ENCODE data around the gene ST6GALNAC5. TPM values are rescaled to one million over a fixed set of nuclear protein-coding genes. Genes with fewer than 3 reads are reported as not detected.

ST6GALNAC5 gene
- total RNA-seq, 5 donors from 2014 or later (not counting 1 experiment from before 2014, with no cell fraction given), result not detected

DNA sequence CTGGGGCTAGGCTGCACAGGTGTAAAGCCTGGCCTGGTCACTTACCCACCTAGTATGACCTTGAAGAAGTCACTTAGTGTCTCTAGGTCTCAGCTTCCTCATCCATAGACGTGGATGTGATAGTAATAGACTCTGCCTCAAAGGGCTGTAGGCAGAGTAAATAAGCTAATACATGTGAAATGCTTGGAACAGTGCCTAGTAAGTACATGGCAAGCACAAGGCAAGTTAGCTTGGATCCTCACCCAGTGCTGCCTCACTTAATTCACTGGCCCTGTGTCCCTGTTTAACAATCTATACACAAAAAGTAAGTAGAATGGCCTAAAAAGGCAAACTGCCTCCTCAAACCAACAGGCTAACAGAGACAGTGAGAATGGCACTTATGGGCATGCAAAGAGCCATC is 184.1 kb downstream of the ST6GALNAC5 start:
- H3K36me3 ChIP-seq (ENCODE audit: control insufficient read depth in 2 of 2, extremely low read depth in 1 of 2, insufficient read depth in 1 of 2, low read length in 1 of 2), result no peaks in the 10 kb centered on the region
- H3K4me1 ChIP-seq (ENCODE audit: control insufficient read depth in 1 of 2, extremely low read depth in 1 of 2, insufficient read depth in 2 of 2, low read length in 2 of 2), result peaks cover 6 to 19% of the 10 kb centered on the region in 2 experiments
- no peak overlapping the region for H3K4me3 ChIP-seq (ENCODE audit: control insufficient read depth in 1 of 2, extremely low read depth in 1 of 2, low read length in 1 of 2)
- Mint-ChIP-seq H3K27ac (no peak overlapping the region), H3K4me1 (peaks cover 16 to 21% (median 19%) of the 10 kb centered on the region in 3 donors), H3K9me3 (no peaks in the 10 kb centered on the region), H3K36me3 (no peaks in the 10 kb centered on the region), H3K4me3 (no peak overlapping the region), H3K27me3 (no peaks in the 10 kb centered on the region)
- ATAC-seq (replicated peaks in 1 of 4) (no peak), DNase-seq (no peak)
- no peaks in the 10 kb centered on the region for H3K27me3 ChIP-seq (replicated peaks in 1 of 2; ENCODE audit: control insufficient read depth in 2 of 2, extremely low read depth in 1 of 2, insufficient read depth in 2 of 2, low read length in 1 of 2)
- no peak overlapping the region for H3K27ac ChIP-seq (ENCODE audit: low read length)
- CTCF ChIA-PET, result no interaction called here
- no peaks in the 10 kb centered on the region for H3K9me3 ChIP-seq
- no CpG with 5 or more reads among the region's 1 CpG for WGBS (ENCODE audit: insufficient coverage)
- POLR2A ChIA-PET, result no interaction called here

DNA sequence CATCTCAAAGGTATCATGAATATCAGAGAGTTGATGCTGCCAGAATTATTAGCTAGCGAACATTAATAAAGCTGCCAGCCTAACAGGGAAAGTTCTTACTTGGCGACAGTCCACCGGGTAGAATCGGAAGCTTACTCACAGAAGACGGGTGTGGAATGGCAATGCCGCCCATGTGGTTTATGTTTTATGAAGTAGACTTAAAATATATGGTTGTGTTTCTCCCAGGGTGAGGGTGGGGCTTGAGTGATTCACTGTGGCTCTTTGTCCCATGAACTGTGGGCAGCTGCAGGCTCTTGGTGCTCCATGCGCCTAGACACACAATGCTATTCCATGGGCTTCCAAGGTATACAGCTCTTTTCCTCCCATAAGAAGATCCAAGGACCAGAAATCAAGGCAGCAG is 189.2 kb downstream of the ST6GALNAC5 start:
- Mint-ChIP-seq H3K4me3 (no peak overlapping the region), H3K4me1 (no peaks in the 10 kb centered on the region), H3K27ac (no peak overlapping the region), H3K9me3 (no peaks in the 10 kb centered on the region), H3K27me3 (peaks cover 0 to 7% of the 10 kb centered on the region in 2 donors), H3K36me3 (no peaks in the 10 kb centered on the region)
- Histone ChIP-seq H3K4me3 (ENCODE audit: control insufficient read depth in 1 of 2, extremely low read depth in 1 of 2, low read length in 1 of 2) (no peak overlapping the region), H3K27me3 (replicated peaks in 1 of 2; ENCODE audit: control insufficient read depth in 2 of 2, extremely low read depth in 1 of 2, insufficient read depth in 2 of 2, low read length in 1 of 2) (peaks cover 0 to 5% of the 10 kb centered on the region in 2 experiments), H3K36me3 (ENCODE audit: control insufficient read depth in 2 of 2, extremely low read depth in 1 of 2, insufficient read depth in 1 of 2, low read length in 1 of 2) (no peaks in the 10 kb centered on the region), H3K9me3 (no peaks in the 10 kb centered on the region), H3K27ac (ENCODE audit: low read length) (no peak overlapping the region), H3K4me1 (ENCODE audit: control insufficient read depth in 1 of 2, extremely low read depth in 1 of 2, insufficient read depth in 2 of 2, low read length in 2 of 2) (no peaks in the 10 kb centered on the region)
- ChIA-PET POLR2A (no interaction called here), CTCF (no interaction called here)
- ATAC-seq (replicated peaks in 1 of 4), result no peak
- no peak for DNase-seq
- 88% methylated on average over 6 of the region's 7 CpGs for WGBS (ENCODE audit: insufficient coverage)

DNA sequence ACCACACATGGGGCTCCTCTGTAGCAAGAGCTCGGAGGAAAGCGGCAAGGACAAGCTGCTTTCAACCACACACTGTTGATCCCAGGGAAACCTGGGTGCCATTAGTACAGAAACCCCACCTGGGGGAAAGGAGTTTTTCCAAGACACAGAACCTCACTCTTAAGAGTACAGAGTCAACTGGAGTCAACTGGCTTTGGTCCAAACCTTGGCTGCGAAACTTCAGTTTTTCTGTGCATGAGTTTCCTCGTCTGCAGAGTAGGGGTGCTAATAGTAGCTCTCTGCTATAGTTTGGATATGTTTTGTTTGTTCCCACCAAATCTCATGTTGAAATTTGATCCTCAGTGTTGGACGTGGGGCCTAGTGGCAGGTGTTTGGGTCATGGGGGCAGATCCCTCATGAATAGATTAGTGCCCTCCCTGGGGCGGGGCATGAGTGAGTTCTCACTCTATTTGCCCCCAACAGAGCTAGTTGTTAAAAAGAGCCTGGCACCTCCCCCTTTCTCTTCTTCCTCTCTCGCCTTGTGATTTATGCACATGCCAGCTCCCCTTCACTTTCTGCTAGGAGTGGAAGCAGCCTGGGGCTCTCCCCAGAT is 190.8 kb downstream of the ST6GALNAC5 start:
- Mint-ChIP-seq H3K4me1 (no peaks in the 10 kb centered on the region), H3K27me3 (peaks cover 4 to 7% of the 10 kb centered on the region in 2 donors), H3K36me3 (no peaks in the 10 kb centered on the region), H3K4me3 (no peak overlapping the region), H3K9me3 (no peaks in the 10 kb centered on the region), H3K27ac (no peak overlapping the region)
- CTCF ChIA-PET, result no interaction called here
- H3K4me1 ChIP-seq (ENCODE audit: control insufficient read depth in 1 of 2, extremely low read depth in 1 of 2, insufficient read depth in 2 of 2, low read length in 2 of 2), result no peaks in the 10 kb centered on the region
- no peaks in the 10 kb centered on the region for H3K36me3 ChIP-seq (ENCODE audit: control insufficient read depth in 2 of 2, extremely low read depth in 1 of 2, insufficient read depth in 1 of 2, low read length in 1 of 2)
- DNase-seq (no peak), ATAC-seq (replicated peaks in 1 of 4) (no peak)
- H3K27ac ChIP-seq (ENCODE audit: low read length), result no peak overlapping the region
- 83% methylated on average over 2 of the region's 7 CpGs for WGBS (ENCODE audit: insufficient coverage)
- no peaks in the 10 kb centered on the region for H3K9me3 ChIP-seq
- H3K27me3 ChIP-seq (replicated peaks in 1 of 2; ENCODE audit: control insufficient read depth in 2 of 2, extremely low read depth in 1 of 2, insufficient read depth in 2 of 2, low read length in 1 of 2), result peaks cover 0 to 5% of the 10 kb centered on the region in 2 experiments
- POLR2A ChIA-PET, result no interaction called here
- no peak overlapping the region for H3K4me3 ChIP-seq (ENCODE audit: control insufficient read depth in 1 of 2, extremely low read depth in 1 of 2, low read length in 1 of 2)

DNA sequence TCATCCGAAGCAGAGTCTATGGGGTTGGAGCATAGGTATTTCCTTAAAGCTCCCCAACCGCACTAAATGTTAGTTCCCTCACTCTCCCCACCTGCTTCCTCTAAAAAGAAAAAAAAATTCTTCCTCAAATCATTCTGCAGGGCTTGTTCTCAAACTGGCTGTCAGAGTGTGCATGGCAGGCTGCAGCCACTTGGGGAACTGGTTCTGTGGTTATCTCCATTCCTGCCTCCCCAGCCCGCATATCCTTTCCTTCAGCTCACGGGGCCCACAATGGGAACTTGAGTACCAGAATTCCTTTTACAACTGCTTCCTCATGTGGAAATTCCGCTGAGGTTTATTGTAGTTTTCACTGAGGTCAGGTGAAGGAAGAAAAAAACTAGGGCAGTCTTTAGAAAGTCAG is 192.7 kb downstream of the ST6GALNAC5 start:
- no peaks in the 10 kb centered on the region for H3K9me3 ChIP-seq
- no peaks in the 10 kb centered on the region for H3K4me1 ChIP-seq (ENCODE audit: control insufficient read depth in 1 of 2, extremely low read depth in 1 of 2, insufficient read depth in 2 of 2, low read length in 2 of 2)
- H3K27ac ChIP-seq (ENCODE audit: low read length), result no peak overlapping the region
- no CpG with 5 or more reads among the region's 5 CpGs for WGBS (ENCODE audit: insufficient coverage)
- POLR2A ChIA-PET, result no interaction called here
- H3K36me3 ChIP-seq (ENCODE audit: control insufficient read depth in 2 of 2, extremely low read depth in 1 of 2, insufficient read depth in 1 of 2, low read length in 1 of 2), result no peaks in the 10 kb centered on the region
- no peak overlapping the region for H3K27ac Mint-ChIP-seq
- H3K27me3 Mint-ChIP-seq, result peaks cover 4 to 7% of the 10 kb centered on the region in 2 donors
- no peaks in the 10 kb centered on the region for H3K4me1 Mint-ChIP-seq
- CTCF ChIA-PET, result no interaction called here
- H3K27me3 ChIP-seq (replicated peaks in 1 of 2; ENCODE audit: control insufficient read depth in 2 of 2, extremely low read depth in 1 of 2, insufficient read depth in 2 of 2, low read length in 1 of 2), result peaks cover 0 to 5% of the 10 kb centered on the region in 2 experiments
- H3K36me3 Mint-ChIP-seq, result no peaks in the 10 kb centered on the region
- ATAC-seq (replicated peaks in 1 of 4) (no peak), DNase-seq (no peak)
- no peaks in the 10 kb centered on the region for H3K9me3 Mint-ChIP-seq
- H3K4me3 Mint-ChIP-seq, result no peak overlapping the region
- H3K4me3 ChIP-seq (ENCODE audit: control insufficient read depth in 1 of 2, extremely low read depth in 1 of 2, low read length in 1 of 2), result no peak overlapping the region

DNA sequence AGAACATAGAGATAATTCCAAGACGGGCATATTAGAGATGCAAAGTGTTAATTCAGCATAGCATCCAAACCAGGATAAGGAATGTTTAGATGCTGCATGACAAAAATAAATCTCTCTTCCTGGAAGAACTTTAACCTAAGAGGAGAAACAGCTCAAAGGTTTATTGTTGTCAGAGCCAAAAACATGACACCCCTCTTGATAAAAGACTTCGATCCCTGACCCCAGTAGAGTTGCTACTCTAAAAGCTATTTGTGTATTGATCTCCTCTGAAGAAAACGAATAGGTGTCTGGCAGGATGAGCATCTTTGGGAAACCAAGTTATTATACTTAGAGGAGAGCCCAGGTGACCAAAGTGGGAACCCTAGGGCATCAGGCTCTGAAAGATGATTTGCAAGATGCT is 193.9 kb downstream of the ST6GALNAC5 start:
- ATAC-seq (replicated peaks in 1 of 4) (no peak), DNase-seq (no peak)
- no peaks in the 10 kb centered on the region for H3K9me3 Mint-ChIP-seq
- H3K36me3 Mint-ChIP-seq, result no peaks in the 10 kb centered on the region
- POLR2A ChIA-PET, result no interaction called here
- H3K27ac Mint-ChIP-seq, result no peak overlapping the region
- peaks cover 0 to 5% of the 10 kb centered on the region in 2 experiments for H3K27me3 ChIP-seq (replicated peaks in 1 of 2; ENCODE audit: control insufficient read depth in 2 of 2, extremely low read depth in 1 of 2, insufficient read depth in 2 of 2, low read length in 1 of 2)
- H3K4me3 ChIP-seq (ENCODE audit: control insufficient read depth in 1 of 2, extremely low read depth in 1 of 2, low read length in 1 of 2), result no peak overlapping the region
- 67% methylated on average over 1 of the region's 3 CpGs for WGBS (ENCODE audit: insufficient coverage)
- H3K27me3 Mint-ChIP-seq, result peaks cover 4 to 7% of the 10 kb centered on the region in 2 donors
- H3K4me3 Mint-ChIP-seq, result no peak overlapping the region
- H3K36me3 ChIP-seq (ENCODE audit: control insufficient read depth in 2 of 2, extremely low read depth in 1 of 2, insufficient read depth in 1 of 2, low read length in 1 of 2), result no peaks in the 10 kb centered on the region
- CTCF ChIA-PET, result no interaction called here
- no peaks in the 10 kb centered on the region for H3K4me1 Mint-ChIP-seq
- H3K9me3 ChIP-seq, result no peaks in the 10 kb centered on the region
- H3K4me1 ChIP-seq (ENCODE audit: control insufficient read depth in 1 of 2, extremely low read depth in 1 of 2, insufficient read depth in 2 of 2, low read length in 2 of 2), result no peaks in the 10 kb centered on the region
- no peak overlapping the region for H3K27ac ChIP-seq (ENCODE audit: low read length)

DNA sequence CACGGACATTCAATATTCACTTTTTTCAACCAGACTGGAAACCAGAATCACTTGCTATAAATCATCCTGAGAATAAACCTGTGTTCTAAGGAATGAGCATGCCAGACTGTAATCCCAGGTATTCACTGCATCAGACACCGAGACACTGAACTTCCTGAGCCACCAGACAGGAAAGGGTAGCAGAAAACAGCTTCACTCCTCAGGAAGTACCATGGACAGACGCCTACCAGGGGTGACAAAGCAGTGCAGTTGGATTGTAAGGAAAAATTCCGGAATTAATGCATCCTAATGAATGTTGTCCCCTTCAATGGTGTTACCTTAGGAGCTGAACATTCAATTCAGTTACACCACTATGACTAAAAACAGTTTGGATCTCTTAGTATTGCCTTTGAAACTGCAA is 195.8 kb downstream of the ST6GALNAC5 start:
- no peak overlapping the region for H3K4me3 Mint-ChIP-seq
- peaks cover 0 to 4% (median 0%) of the 10 kb centered on the region in 3 donors for H3K9me3 Mint-ChIP-seq
- peaks cover 4 to 7% of the 10 kb centered on the region in 2 donors for H3K27me3 Mint-ChIP-seq

DNA sequence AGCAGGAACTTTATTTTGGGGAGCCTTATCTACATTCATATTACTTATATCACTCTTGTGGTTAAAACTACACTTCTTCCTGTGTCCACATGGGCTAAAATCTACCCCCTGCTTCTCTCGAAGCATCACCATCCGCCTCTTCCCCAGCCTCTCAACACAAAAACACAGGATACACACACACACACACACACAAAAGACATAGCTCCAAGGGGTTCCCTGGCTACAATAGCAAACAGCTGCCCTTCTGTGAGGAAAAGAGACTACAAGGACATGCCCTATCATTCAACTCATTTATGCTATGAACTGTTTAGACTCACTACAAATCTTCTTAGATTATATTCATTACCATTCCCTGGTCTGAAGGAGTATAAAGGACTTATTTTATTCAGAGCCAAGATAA is 197.0 kb downstream of the ST6GALNAC5 start:
- POLR2A ChIA-PET, result no interaction called here
- ATAC-seq (replicated peaks in 1 of 4) (no peak), DNase-seq (no peak)
- no CpG with 5 or more reads among the region's 2 CpGs for WGBS (ENCODE audit: insufficient coverage)
- Mint-ChIP-seq H3K27ac (no peak overlapping the region), H3K27me3 (peaks cover 3 to 4% of the 10 kb centered on the region in 2 donors), H3K9me3 (peaks cover 0 to 4% (median 0%) of the 10 kb centered on the region in 3 donors), H3K4me3 (no peak overlapping the region), H3K4me1 (no peaks in the 10 kb centered on the region), H3K36me3 (no peaks in the 10 kb centered on the region)
- Histone ChIP-seq H3K27me3 (replicated peaks in 1 of 2; ENCODE audit: control insufficient read depth in 2 of 2, extremely low read depth in 1 of 2, insufficient read depth in 2 of 2, low read length in 1 of 2) (peaks cover 0 to 5% of the 10 kb centered on the region in 2 experiments), H3K9me3 (no peaks in the 10 kb centered on the region), H3K36me3 (ENCODE audit: control insufficient read depth in 2 of 2, extremely low read depth in 1 of 2, insufficient read depth in 1 of 2, low read length in 1 of 2) (no peaks in the 10 kb centered on the region), H3K4me1 (ENCODE audit: control insufficient read depth in 1 of 2, extremely low read depth in 1 of 2, insufficient read depth in 2 of 2, low read length in 2 of 2) (no peaks in the 10 kb centered on the region), H3K4me3 (ENCODE audit: control insufficient read depth in 1 of 2, extremely low read depth in 1 of 2, low read length in 1 of 2) (no peak overlapping the region), H3K27ac (ENCODE audit: low read length) (no peak overlapping the region)
- CTCF ChIA-PET, result no interaction called here

More for the DNA sequence above, 195.8 kb downstream of the ST6GALNAC5 start:
- CTCF ChIA-PET, result no interaction called here
- POLR2A ChIA-PET, result no interaction called here
- Mint-ChIP-seq H3K4me1 (no peaks in the 10 kb centered on the region), H3K36me3 (no peaks in the 10 kb centered on the region), H3K27ac (no peak overlapping the region)
- peaks cover 0 to 5% of the 10 kb centered on the region in 2 experiments for H3K27me3 ChIP-seq (replicated peaks in 1 of 2; ENCODE audit: control insufficient read depth in 2 of 2, extremely low read depth in 1 of 2, insufficient read depth in 2 of 2, low read length in 1 of 2)
- H3K4me3 ChIP-seq (ENCODE audit: control insufficient read depth in 1 of 2, extremely low read depth in 1 of 2, low read length in 1 of 2), result no peak overlapping the region
- H3K36me3 ChIP-seq (ENCODE audit: control insufficient read depth in 2 of 2, extremely low read depth in 1 of 2, insufficient read depth in 1 of 2, low read length in 1 of 2), result no peaks in the 10 kb centered on the region
- no peaks in the 10 kb centered on the region for H3K9me3 ChIP-seq
- ATAC-seq (replicated peaks in 1 of 4), result no peak
- 82% methylated on average over 1 of the region's 4 CpGs for WGBS (ENCODE audit: insufficient coverage)
- no peak for DNase-seq
- H3K27ac ChIP-seq (ENCODE audit: low read length), result no peak overlapping the region
- H3K4me1 ChIP-seq (ENCODE audit: control insufficient read depth in 1 of 2, extremely low read depth in 1 of 2, insufficient read depth in 2 of 2, low read length in 2 of 2), result no peaks in the 10 kb centered on the region
